Thyroid gland (tissue), 4 donors: ENCODE measurements around the gene ASB2. TPM values are rescaled to one million over a fixed set of nuclear protein-coding genes. Genes with fewer than 3 reads are reported as not detected.

Source experiments
- DNase-seq, 2 donors: peaks; one replicate each; pipeline ENCODE4 v3.0.0-alpha.2; 2019
- H3K27ac ChIP-seq, 3 donors: fragments of 200-600 bp; sonication (generic); 1 replicate in 2 of 3; 2 replicates in 1 of 3; pipeline ENCODE4 v1.5.1; 2016 to 2019; ENCODE audit warnings: mild to moderate bottlenecking in 1 of 3, moderate library complexity in 1 of 3
- H3K27me3 ChIP-seq: fragments of 200-600 bp; sonication (generic); one replicate; pipeline ENCODE4 v1.5.1; 2019
- H3K36me3 ChIP-seq, 2 donors: fragments of 200-600 bp; sonication (generic); one replicate each; pipeline ENCODE4 v1.5.1; 2016 to 2019
- H3K4me1 ChIP-seq, 2 donors: fragments of 200-600 bp; sonication (generic); one replicate each; pipeline ENCODE4 v1.5.1; 2017 to 2019
- H3K4me3 ChIP-seq, 3 donors: fragments of 200-600 bp; sonication (generic); replicated peaks in 1 of 3; 1 replicate in 2 of 3; 2 replicates in 1 of 3; pipeline ENCODE4 v1.5.1; 2016; ENCODE audit warnings: mild to moderate bottlenecking in 1 of 3
- H3K9me3 ChIP-seq: fragments of 200-600 bp; sonication (generic); one replicate; pipeline ENCODE4 v1.5.1; 2017
- POLR2A ChIP-seq, 2 donors: fragments of 450-650 bp; IDR thresholded peaks; one replicate each; pipeline ENCODE4 v1.6.1; 2017; ENCODE audit warnings: antibody characterized with exemption in 2 of 2, mild to moderate bottlenecking in 2 of 2, moderate library complexity in 1 of 2
- WGBS, 2 donors: methylation state at CpG; one replicate each; pipeline ENCODE4 v1.1.5; 2017; 5-methylcytosine and 5-hydroxymethylcytosine counted together
- intact Hi-C: fragments of 100-400 bp; cut with DNase I; formaldehyde crosslinking; loops from one replicate; pipeline ENCODE4 v1.15.1; 2023
- total RNA-seq, 4 donors: library from RNA; depleted of rRNA; stranded (reverse); fragments of >200 nt; gene quantifications; one replicate each; pipeline ENCODE4 v1.2.3, GENCODE V29; 2016
- TF ChIP-seq, protein P1 (sequence below), 6 experiments: fragments of 200-600 bp in 3 of 6; fragments of 450-650 bp in 3 of 6; sonication (generic) in 3 of 6; IDR thresholded peaks; one replicate each; pipeline ENCODE4 v1.5.1; 2016 to 2019; ENCODE audit warnings: antibody characterized with exemption in 6 of 6, mild to moderate bottlenecking in 2 of 6, inconsistent platforms in 1 of 6, moderate library complexity in 1 of 6

Gene ASB2
- total RNA-seq, 4 donors from 2014 or later, result 0.67 to 3.8 (median 0.79) TPM; not detected in 1

DNA sequence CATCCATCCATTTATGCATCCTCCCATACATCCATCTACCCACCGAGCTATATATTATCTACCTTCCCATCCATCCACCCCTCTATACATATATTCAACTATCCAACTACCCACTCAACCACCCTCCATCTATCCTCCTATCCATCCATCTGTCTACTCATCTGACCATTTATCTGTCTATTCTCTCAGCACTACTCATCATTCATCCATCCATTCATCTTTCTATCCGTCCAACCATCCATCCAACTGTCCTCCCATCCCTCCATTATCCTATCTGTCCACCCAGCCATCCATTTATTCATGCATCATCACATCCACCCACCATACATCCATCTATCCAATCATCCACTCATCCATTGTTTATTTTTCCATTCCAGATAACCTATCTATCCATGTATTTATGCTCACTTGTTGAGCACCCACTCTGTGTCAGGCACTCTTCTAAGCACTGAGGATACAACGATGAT, 11.5 kb downstream of the ASB2 start:
- TF ChIP-seq, protein P1, sequence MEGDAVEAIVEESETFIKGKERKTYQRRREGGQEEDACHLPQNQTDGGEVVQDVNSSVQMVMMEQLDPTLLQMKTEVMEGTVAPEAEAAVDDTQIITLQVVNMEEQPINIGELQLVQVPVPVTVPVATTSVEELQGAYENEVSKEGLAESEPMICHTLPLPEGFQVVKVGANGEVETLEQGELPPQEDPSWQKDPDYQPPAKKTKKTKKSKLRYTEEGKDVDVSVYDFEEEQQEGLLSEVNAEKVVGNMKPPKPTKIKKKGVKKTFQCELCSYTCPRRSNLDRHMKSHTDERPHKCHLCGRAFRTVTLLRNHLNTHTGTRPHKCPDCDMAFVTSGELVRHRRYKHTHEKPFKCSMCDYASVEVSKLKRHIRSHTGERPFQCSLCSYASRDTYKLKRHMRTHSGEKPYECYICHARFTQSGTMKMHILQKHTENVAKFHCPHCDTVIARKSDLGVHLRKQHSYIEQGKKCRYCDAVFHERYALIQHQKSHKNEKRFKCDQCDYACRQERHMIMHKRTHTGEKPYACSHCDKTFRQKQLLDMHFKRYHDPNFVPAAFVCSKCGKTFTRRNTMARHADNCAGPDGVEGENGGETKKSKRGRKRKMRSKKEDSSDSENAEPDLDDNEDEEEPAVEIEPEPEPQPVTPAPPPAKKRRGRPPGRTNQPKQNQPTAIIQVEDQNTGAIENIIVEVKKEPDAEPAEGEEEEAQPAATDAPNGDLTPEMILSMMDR (IDR thresholded peaks at IDR 0.05), result no peak
- no peak for TF ChIP-seq POLR2A (IDR thresholded peaks at IDR 0.05)
- intact Hi-C loops, result no loop called here
- no peak for DNase-seq
- H3K9me3 ChIP-seq, result no peaks in the 10 kb centered on the region
- H3K27me3 ChIP-seq, result no peaks in the 10 kb centered on the region
- no peaks in the 10 kb centered on the region for H3K36me3 ChIP-seq
- H3K27ac ChIP-seq, result no peak overlapping the region
- no peak overlapping the region for H3K4me3 ChIP-seq
- WGBS, 2 donors, result 95 to 98% methylated on average over 3 of the region's 3 CpGs
- H3K4me1 ChIP-seq, result peaks cover 0 to 4% of the 10 kb centered on the region in 2 donors

DNA sequence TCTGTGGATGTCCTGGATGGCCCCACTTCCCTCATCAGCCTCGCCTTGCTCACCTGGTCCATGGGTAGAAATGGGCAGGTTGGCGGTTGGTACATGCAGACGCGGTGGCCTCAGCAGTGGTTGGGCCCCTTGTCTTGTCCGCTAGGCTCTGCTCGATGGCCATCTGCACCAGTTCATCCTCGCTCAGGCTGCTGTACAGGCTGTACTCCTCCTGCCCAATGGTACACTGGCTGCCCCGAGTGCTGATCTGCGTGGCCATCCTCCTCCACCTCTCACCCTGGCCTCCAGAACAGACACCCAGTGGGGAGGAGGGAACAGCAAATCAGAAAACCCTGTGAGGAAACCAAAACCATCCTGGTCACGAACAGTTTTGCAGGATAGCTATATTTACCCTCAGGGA, 12.1 kb downstream of the ASB2 start:
- intact Hi-C loops, result no loop called here
- TF ChIP-seq, protein P1 (IDR thresholded peaks at IDR 0.05), result no peak
- TF ChIP-seq POLR2A (IDR thresholded peaks at IDR 0.05), result no peak
- Histone ChIP-seq H3K36me3 (no peaks in the 10 kb centered on the region), H3K27ac (no peak overlapping the region), H3K9me3 (no peaks in the 10 kb centered on the region), H3K27me3 (no peaks in the 10 kb centered on the region), H3K4me3 (no peak overlapping the region), H3K4me1 (peaks cover 0 to 5% of the 10 kb centered on the region in 2 donors)
- no peak for DNase-seq
- 94 to 98% methylated on average over 10 of the region's 10 CpGs for WGBS, 2 donors

DNA sequence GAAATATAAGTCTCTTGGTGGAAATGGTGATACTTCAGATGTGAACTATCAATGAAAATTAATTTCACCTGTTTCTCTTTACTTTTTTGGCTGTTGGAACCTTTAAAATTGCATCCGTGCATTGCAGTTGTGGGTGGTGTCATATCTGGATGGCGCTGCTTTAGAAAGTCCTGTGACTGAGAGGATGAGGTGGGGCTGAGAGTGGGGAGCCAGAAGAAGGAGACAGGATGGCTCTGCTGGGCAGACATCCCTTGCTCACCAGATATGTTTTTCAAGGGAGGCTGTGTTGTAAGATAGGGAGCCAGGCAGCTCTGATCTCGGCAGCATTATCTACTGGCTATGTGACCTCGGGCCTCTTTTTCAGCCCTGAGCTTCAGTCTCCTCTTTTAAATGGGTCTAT, 12.7 kb downstream of the ASB2 start:
- Histone ChIP-seq H3K36me3 (no peaks in the 10 kb centered on the region), H3K27ac (no peak overlapping the region), H3K4me3 (no peak overlapping the region), H3K4me1 (peaks cover 0 to 8% of the 10 kb centered on the region in 2 donors), H3K9me3 (no peaks in the 10 kb centered on the region), H3K27me3 (no peaks in the 10 kb centered on the region)
- intact Hi-C loops, result no loop called here
- TF ChIP-seq POLR2A (IDR thresholded peaks at IDR 0.05), result no peak
- TF ChIP-seq, protein P1 (IDR thresholded peaks at IDR 0.05), result no peak
- WGBS, 2 donors, result 76 to 78% methylated on average over 4 of the region's 4 CpGs
- no peak for DNase-seq

DNA sequence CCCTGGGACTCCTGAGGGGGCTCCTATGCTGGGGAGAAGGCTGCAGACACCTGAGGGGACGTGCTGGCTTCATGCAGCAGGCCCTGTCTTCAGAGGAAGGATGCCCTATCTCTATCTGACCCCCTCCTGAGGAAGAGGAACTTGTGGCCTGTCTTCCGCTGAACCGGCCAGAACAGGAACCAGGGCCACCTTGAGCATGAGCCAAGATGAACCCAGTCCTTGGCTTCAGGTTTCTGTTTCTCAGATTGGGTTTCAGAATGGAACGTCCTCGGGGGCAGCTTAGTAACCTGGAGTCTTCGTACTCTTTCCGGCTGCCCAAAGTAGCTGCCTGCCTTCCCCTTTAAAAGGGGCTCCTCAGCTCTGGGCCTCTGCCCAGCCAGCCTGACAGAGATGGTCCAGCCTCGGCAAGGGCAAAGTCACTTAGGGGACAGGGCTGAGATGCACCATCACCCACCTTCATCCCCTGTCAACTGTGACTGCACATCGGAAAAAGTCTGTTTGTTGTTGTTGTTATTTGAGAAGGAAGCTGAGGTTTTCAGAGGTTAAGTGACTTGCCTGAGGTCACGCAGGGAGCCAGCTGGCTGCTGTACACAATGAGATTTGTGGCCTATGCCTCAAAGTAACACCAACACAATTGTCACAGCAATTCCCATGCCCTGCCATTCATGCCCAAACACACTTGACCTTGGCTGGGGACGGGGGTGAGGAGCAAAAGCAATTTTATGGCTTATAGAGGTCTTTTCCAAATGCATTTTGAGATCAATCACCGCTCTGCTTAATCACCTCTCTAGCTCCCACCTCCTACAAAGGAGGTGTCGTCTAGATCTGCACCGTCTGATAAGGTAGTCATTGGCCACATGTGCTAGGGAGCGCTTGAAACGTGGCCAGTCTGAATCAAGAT, 13.4 kb downstream of the ASB2 start:
- Histone ChIP-seq H3K27me3 (no peaks in the 10 kb centered on the region), H3K4me1 (peaks cover 0 to 8% of the 10 kb centered on the region in 2 donors), H3K36me3 (no peaks in the 10 kb centered on the region), H3K9me3 (no peaks in the 10 kb centered on the region), H3K4me3 (no peak overlapping the region), H3K27ac (no peak overlapping the region)
- no peak for DNase-seq
- 76 to 82% methylated on average over 15 of the region's 16 CpGs for WGBS, 2 donors
- TF ChIP-seq, protein P1 (IDR thresholded peaks at IDR 0.05), result no peak
- TF ChIP-seq POLR2A (IDR thresholded peaks at IDR 0.05), result no peak
- intact Hi-C loops, result no loop called here

DNA sequence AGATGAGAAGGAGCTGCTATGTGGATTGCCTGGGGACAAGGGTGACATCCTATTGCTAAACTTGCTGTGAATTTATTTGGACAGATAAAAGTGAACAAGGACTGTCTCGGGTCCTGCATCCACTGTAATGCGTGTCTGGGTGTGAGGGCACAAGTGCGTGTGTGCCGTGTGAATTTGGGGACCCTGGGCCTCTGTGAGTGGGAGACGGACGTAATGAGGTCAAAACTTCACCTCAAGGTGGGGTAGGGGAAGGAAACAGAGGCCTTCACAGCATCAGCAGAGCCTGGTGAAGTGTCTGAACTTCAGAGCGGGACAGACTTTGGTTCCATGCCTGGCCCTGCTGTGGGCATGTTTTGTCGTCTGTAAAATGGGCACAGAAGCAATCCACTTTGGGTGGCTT, 14.8 kb downstream of the ASB2 start:
- H3K4me1 ChIP-seq, result peaks cover 0 to 8% of the 10 kb centered on the region in 2 donors
- H3K9me3 ChIP-seq, result no peaks in the 10 kb centered on the region
- no peak overlapping the region for H3K4me3 ChIP-seq
- no peaks in the 10 kb centered on the region for H3K27me3 ChIP-seq
- intact Hi-C loops, result no loop called here
- H3K27ac ChIP-seq, result no peak overlapping the region
- DNase-seq, result no peak
- no peaks in the 10 kb centered on the region for H3K36me3 ChIP-seq
- no peak for TF ChIP-seq POLR2A (IDR thresholded peaks at IDR 0.05)
- TF ChIP-seq, protein P1 (IDR thresholded peaks at IDR 0.05), result no peak
- WGBS, 2 donors, result 90 to 91% methylated on average over 8 of the region's 8 CpGs
